Fibroblast of lung (primary cell): ENCODE measurements around the gene ATOH1.

Experiments used
- CTCF ChIP-seq, 2 donors: IDR thresholded peaks in 1 of 2; conservative IDR thresholded peaks in 1 of 2; 1 replicate in 1 of 2; 2 replicates in 1 of 2; pipeline ENCODE4 v1.5.1; 2011 to 2012; ENCODE audit warnings: low read length in 2 of 2, control low read depth in 1 of 2, inconsistent platforms in 1 of 2, low read depth in 1 of 2, mild to moderate bottlenecking in 1 of 2
- EZH2 ChIP-seq: IDR thresholded peaks from 2 replicates; pipeline ENCODE4 v1.5.1; 2012; ENCODE audit warnings: low read length, control low read depth, mild to moderate bottlenecking; ENCODE audit errors: missing control alignments

GRCh38 chr4:93828995-93829819 lies 654 bp downstream of the ATOH1 start:
- no peak for TF ChIP-seq CTCF (conservative IDR thresholded peaks at IDR 0.05 in 1 of 2, IDR thresholded peaks at IDR 0.05 in 1 of 2; ENCODE audit: low read depth in 1 of 2, low read length in 2 of 2)
- no peak for TF ChIP-seq EZH2
